Activated naive CD4-positive, alpha-beta T cell treated with anti-CD3 and anti-CD28 coated beads, Interleukin-2, amount 50 U/mL, for 24 hours (primary cell): ENCODE results near the gene ARMH4.

Experiments
- H3K27ac Mint-ChIP-seq: one replicate; pipeline ENCODE4 v1.8.0; 2021; ENCODE audit warnings: mild to moderate bottlenecking, mixed read lengths
- H3K27me3 Mint-ChIP-seq: one replicate; pipeline ENCODE4 v1.8.0; 2021; ENCODE audit warnings: mixed read lengths
- H3K36me3 Mint-ChIP-seq: one replicate; pipeline ENCODE4 v1.8.0; 2021; ENCODE audit warnings: mixed read lengths
- H3K4me1 Mint-ChIP-seq: one replicate; pipeline ENCODE4 v1.8.0; 2021; ENCODE audit warnings: mixed read lengths
- H3K4me3 Mint-ChIP-seq: one replicate; pipeline ENCODE4 v1.8.0; 2021; ENCODE audit warnings: mild to moderate bottlenecking, mixed read lengths
- H3K9me3 Mint-ChIP-seq: one replicate; pipeline ENCODE4 v1.8.0; 2021; ENCODE audit warnings: mixed read lengths

The ARMH4 gene, protein sequence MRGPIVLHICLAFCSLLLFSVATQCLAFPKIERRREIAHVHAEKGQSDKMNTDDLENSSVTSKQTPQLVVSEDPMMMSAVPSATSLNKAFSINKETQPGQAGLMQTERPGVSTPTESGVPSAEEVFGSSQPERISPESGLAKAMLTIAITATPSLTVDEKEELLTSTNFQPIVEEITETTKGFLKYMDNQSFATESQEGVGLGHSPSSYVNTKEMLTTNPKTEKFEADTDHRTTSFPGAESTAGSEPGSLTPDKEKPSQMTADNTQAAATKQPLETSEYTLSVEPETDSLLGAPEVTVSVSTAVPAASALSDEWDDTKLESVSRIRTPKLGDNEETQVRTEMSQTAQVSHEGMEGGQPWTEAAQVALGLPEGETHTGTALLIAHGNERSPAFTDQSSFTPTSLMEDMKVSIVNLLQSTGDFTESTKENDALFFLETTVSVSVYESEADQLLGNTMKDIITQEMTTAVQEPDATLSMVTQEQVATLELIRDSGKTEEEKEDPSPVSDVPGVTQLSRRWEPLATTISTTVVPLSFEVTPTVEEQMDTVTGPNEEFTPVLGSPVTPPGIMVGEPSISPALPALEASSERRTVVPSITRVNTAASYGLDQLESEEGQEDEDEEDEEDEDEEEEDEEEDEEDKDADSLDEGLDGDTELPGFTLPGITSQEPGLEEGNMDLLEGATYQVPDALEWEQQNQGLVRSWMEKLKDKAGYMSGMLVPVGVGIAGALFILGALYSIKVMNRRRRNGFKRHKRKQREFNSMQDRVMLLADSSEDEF

DNA sequence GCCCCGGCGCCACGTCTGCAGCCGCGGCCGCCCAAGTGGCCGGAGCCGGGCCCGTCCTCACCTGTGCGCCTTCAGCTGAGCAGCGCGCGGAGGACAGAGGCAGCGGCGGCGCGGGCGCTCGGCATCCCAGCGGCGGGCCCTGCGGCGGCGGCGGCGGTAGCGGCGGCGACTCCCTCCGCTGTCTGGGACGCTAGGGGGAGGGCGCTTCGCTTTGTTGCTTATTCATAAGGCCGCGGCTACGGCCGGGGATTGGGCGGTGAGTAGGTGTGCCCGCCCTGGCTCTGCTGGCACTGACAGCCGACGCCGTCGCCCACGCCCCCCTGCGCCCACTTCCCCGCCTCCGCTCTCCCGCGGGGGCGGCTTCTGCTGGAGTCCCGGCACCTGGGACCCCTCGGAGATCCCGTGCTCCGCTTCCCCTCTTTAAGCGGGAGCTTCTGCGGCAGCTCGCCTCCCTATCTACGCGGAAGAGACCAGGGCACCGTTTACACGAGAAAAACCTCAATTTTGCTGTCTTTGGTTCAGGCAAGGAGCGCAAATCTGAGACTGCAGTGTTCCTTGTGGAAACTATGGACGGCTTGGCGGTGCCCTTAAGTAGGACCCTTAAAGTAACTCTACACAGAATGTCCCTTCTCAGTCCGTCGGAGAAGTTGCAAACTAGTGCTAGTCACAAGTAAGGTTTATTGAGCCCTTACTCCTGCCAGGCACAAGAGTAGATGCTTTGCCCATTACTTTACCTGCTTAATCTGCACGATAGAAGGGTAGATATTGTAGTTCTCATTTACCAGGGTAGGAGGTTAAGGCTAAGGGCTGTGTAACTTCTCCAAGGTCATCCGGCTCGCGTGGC lies at the start of gene ARMH4:
Gene ARMH4 (minus strand): TSS at position 200 of the 844 bp plus-strand sequence. CDS start 12,855 bp downstream, outside the sequence.
- H3K4me3 Mint-ChIP-seq, result peak within 1 kb of the TSS; percentile 83
- H3K4me1 Mint-ChIP-seq, result peaks cover 20% of the 10 kb centered on the region
- peaks cover 36% of the 10 kb centered on the region for H3K27me3 Mint-ChIP-seq
- H3K36me3 Mint-ChIP-seq, result peaks cover 3% of the 10 kb centered on the region
- no peaks in the 10 kb centered on the region for H3K9me3 Mint-ChIP-seq
- no peak within 1 kb of the TSS for H3K27ac Mint-ChIP-seq

DNA sequence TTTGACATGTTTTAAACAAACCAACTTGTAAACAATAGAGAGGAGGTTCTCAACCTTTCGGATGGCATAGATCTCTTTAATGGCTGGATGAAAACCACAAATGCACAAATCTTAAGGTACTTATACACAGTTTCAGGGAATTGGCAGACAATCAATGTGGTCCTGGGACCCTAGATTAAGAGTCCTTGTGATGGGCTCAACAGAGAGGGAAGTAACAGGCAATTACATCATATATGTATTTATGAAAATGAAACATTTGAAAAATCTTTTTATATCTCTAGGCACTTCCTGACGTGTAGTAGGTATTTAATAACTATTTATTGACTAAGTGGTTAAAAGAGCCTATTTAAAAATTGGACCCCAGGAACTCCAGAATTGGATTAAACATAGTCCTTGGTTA lies 48.8 kb upstream of the ARMH4 start:
- Mint-ChIP-seq H3K4me1 (peaks cover 39% of the 10 kb centered on the region), H3K4me3 (peak overlapping the region; percentile 97), H3K27me3 (no peaks in the 10 kb centered on the region), H3K36me3 (peaks cover 2% of the 10 kb centered on the region), H3K27ac (peak overlapping the region; percentile 95), H3K9me3 (no peaks in the 10 kb centered on the region)

- H3K4me1 Mint-ChIP-seq, result peaks cover 39% of the 10 kb centered on the region
- H3K9me3 Mint-ChIP-seq, result no peaks in the 10 kb centered on the region
- peaks cover 2% of the 10 kb centered on the region for H3K36me3 Mint-ChIP-seq
- no peaks in the 10 kb centered on the region for H3K27me3 Mint-ChIP-seq
- H3K27ac Mint-ChIP-seq, result peak overlapping the region; percentile 95
- H3K4me3 Mint-ChIP-seq, result peak overlapping the region; percentile 97
Measured at GRCh38 chr14:58200480-58200841, 48.4 kb upstream of the ARMH4 start.

DNA sequence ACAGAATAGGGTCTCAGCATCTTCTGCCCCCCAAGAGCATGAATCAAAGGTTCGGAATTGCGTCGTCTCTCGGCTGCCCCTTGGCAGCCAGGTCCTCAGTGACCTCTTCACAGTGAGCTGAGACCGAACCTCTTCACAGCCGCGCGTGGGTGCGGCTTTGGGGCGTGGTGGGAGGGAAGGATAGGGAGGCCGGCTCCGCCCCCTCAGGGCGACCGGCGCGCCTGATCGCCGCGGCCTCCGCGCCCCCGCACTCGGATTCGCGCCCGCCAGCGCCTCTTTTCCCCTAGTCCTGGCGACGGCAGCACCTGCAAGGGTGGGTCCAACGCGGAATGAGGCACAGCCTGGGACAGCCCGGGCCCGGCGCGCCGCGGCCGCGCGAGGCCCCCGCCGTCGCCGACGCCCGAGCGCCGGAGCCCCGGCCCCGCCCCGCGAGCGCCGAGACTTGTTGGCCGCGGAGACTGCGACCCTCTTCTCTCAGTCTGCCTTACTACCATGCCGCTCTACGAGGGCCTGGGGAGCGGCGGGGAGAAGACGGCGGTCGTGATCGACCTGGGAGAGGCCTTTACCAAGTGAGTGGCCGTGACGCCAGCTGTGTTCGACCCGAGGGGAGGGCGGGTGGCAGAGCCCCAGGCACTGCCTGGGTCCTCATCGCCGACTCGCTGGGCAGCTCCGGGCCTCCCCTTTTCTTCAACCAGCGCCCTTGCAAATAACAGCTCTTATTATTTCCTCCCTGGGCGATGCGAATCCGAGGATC lies 47.9 kb upstream of the ARMH4 start, which contains the start of gene ACTR10:
Gene ACTR10 (plus strand): TSS at position 424 of the 754 bp plus-strand sequence. CDS start 69 bp downstream, at position 493.
- H3K4me3 Mint-ChIP-seq, result peak within 1 kb of the TSS; percentile 97
- peak within 1 kb of the TSS; percentile 95 for H3K27ac Mint-ChIP-seq
- H3K27me3 Mint-ChIP-seq, result no peaks in the 10 kb centered on the region
- no peaks in the 10 kb centered on the region for H3K9me3 Mint-ChIP-seq
- H3K36me3 Mint-ChIP-seq, result peaks cover 2% of the 10 kb centered on the region
- H3K4me1 Mint-ChIP-seq, result peaks cover 39% of the 10 kb centered on the region

DNA sequence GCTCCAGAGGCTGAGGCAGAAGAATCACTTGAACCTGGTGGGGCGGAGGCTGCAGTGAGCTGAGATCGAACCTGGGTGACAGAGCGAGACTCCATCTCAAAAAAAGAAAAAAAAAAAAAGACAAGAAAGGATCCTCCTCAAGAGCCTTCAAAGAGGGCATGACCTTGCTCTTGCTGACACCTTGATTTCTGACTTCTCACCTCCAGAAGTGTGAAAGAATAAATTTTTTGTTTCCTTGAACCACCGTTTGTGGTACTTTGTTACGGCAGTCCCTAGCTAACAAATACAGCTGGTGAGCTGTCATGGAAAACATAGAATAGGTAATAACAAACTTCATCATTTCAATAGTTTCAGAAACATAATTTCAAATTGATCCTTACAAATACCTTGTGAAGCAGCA lies 46.1 kb upstream of the ARMH4 start:
- Mint-ChIP-seq H3K27me3 (no peaks in the 10 kb centered on the region), H3K9me3 (no peaks in the 10 kb centered on the region), H3K4me1 (peaks cover 39% of the 10 kb centered on the region), H3K27ac (peak overlapping the region; percentile 57), H3K4me3 (peak overlapping the region; percentile 49), H3K36me3 (no peaks in the 10 kb centered on the region)

DNA sequence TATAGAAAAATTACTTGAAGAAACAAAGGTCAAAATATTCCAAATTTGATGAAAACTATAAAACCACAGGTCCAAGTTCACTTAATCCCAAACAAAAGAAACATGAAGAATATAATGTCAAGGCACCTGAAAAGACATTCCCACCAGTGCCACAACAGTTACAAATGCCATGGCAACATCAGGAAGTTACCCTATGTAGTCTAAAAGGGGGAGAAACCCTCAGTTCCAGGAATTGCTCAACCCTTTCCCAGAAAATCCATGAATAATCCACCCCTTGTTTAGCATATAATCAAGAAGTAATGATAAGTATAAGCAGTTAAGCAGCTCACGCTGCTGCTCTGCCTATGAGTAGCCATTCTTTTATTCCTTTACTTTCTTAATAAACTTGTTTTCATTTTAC lies 44.2 kb upstream of the ARMH4 start:
- Mint-ChIP-seq H3K4me3 (no peak overlapping the region), H3K4me1 (peaks cover 29% of the 10 kb centered on the region), H3K27me3 (no peaks in the 10 kb centered on the region), H3K9me3 (no peaks in the 10 kb centered on the region), H3K36me3 (no peaks in the 10 kb centered on the region), H3K27ac (peak overlapping the region; percentile 43)

DNA sequence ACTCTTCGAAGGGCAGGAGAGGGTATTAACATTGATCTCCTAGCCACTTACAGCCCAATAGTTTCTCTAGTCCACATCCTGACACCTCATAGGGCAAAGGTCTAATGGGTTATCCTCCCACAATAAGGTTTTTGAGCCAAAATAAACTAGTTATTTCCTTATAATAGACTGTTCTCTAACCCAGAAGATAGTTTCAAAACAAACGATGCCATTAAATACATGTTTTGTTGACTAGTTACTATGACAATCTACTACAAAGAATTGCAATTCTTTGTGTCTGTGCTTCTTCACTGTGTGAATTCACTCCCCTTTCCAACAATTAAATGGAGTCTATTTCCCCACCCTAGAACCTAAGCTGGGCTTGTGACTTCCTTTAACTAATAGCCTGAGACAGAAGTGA lies 41.5 kb upstream of the ARMH4 start:
- Mint-ChIP-seq H3K4me3 (no peak overlapping the region), H3K9me3 (no peaks in the 10 kb centered on the region), H3K27ac (no peak overlapping the region), H3K27me3 (no peaks in the 10 kb centered on the region), H3K36me3 (no peaks in the 10 kb centered on the region), H3K4me1 (peaks cover 8% of the 10 kb centered on the region)

- H3K27me3 Mint-ChIP-seq, result no peaks in the 10 kb centered on the region
- no peaks in the 10 kb centered on the region for H3K4me1 Mint-ChIP-seq
- no peaks in the 10 kb centered on the region for H3K9me3 Mint-ChIP-seq
- H3K27ac Mint-ChIP-seq, result no peak overlapping the region
- no peak overlapping the region for H3K4me3 Mint-ChIP-seq
- no peaks in the 10 kb centered on the region for H3K36me3 Mint-ChIP-seq
Measured at GRCh38 chr14:58191763-58192601, 40.0 kb upstream of the ARMH4 start.

GRCh38 chr14:58189176-58189575 lies 37.2 kb upstream of the ARMH4 start:
- no peaks in the 10 kb centered on the region for H3K9me3 Mint-ChIP-seq
- no peaks in the 10 kb centered on the region for H3K36me3 Mint-ChIP-seq
- H3K27me3 Mint-ChIP-seq, result no peaks in the 10 kb centered on the region
- H3K4me3 Mint-ChIP-seq, result no peak overlapping the region
- no peak overlapping the region for H3K27ac Mint-ChIP-seq
- H3K4me1 Mint-ChIP-seq, result no peaks in the 10 kb centered on the region

DNA sequence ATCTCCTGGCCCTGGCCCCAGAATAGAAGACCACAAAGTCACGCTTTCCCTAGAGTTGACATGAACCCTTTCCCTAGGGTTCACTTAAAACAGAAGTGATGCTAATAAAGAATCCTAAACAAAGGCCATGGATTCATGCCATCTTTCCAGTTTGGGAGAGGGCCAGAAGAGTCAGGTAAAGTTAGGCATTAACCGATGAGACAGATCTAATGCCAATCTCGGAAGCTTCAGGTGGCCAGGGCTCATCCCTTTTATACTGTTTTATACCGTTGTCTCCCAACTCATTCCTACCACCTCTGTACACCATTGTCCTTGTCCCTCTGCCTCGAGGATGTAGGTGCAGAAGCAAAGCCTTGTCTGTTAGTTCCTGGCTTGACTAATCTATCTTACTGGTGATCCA lies 25.1 kb upstream of the ARMH4 start:
- H3K27me3 Mint-ChIP-seq, result peaks cover 12% of the 10 kb centered on the region
- H3K27ac Mint-ChIP-seq, result no peak overlapping the region
- no peak overlapping the region for H3K4me3 Mint-ChIP-seq
- H3K4me1 Mint-ChIP-seq, result no peaks in the 10 kb centered on the region
- no peaks in the 10 kb centered on the region for H3K9me3 Mint-ChIP-seq
- H3K36me3 Mint-ChIP-seq, result no peaks in the 10 kb centered on the region

GRCh38 chr14:58171090-58171489 lies 19.1 kb upstream of the ARMH4 start:
- Mint-ChIP-seq H3K4me3 (no peak overlapping the region), H3K27ac (no peak overlapping the region), H3K36me3 (no peaks in the 10 kb centered on the region), H3K4me1 (peaks cover 6% of the 10 kb centered on the region), H3K9me3 (no peaks in the 10 kb centered on the region), H3K27me3 (peaks cover 17% of the 10 kb centered on the region)

DNA sequence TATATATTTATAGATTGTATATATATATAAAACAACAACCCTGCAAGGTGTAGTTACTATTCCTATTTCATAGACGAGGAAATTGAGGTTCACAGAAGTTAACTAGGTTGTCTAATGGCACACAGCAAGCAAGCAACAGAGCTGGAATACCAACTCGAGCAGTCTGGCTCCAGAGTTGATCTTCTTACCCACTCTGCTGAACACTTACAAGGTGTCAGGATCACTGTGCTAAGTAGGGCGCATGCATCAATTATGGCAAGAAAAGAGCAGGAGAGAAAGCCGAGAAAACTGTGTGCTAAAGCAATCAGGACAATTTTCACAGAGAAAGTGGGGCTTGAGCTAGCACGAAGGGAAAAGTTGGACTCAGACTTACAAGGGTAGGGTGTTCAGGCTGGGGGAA lies 15.9 kb upstream of the ARMH4 start:
- H3K4me1 Mint-ChIP-seq, result peaks cover 6% of the 10 kb centered on the region
- H3K4me3 Mint-ChIP-seq, result no peak overlapping the region
- no peak overlapping the region for H3K27ac Mint-ChIP-seq
- no peaks in the 10 kb centered on the region for H3K36me3 Mint-ChIP-seq
- no peaks in the 10 kb centered on the region for H3K9me3 Mint-ChIP-seq
- peaks cover 5% of the 10 kb centered on the region for H3K27me3 Mint-ChIP-seq

DNA sequence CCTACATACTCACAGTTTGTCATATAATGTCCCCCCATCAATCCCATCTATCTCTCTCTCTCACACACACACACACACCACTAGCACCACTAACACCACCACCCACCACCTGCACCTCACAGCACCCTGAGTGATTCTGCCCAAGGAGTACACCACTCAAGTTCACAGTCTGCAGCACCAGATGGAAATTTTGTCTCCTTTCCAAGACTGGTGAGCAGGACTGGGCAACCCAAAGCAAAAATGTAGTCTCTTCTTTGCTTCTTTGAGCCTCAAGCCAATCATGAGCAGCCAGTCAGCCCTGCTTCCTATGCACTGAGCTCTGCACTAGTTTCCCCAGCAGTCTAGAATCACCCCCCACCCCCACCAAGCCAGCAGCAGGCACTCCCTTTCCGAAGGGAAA lies 15.0 kb upstream of the ARMH4 start:
- H3K36me3 Mint-ChIP-seq, result no peaks in the 10 kb centered on the region
- no peaks in the 10 kb centered on the region for H3K9me3 Mint-ChIP-seq
- peaks cover 5% of the 10 kb centered on the region for H3K27me3 Mint-ChIP-seq
- H3K4me3 Mint-ChIP-seq, result no peak overlapping the region
- no peak overlapping the region for H3K27ac Mint-ChIP-seq
- peaks cover 6% of the 10 kb centered on the region for H3K4me1 Mint-ChIP-seq
